Activated B cell treated with CpG ODN at 0.5 μM for 24 hours (primary cell): Measurements from ENCODE around the gene CMTM4. TPM values are rescaled to one million over a fixed set of nuclear protein-coding genes. Genes with fewer than 3 reads are reported as not detected.

Experiments
- ATAC-seq: fragments of 200-7000 bp; cut with Tn5 transposase; one replicate; pipeline ENCODE4 v1.10.0; 2021; ENCODE audit warnings: low read depth, mild to moderate bottlenecking, moderate library complexity
- CTCF ChIA-PET: fragments of 350-600 bp; sonication (Branson Sonifier 250); formaldehyde crosslinking; loops from one replicate; lab custom pipeline; 2021; ENCODE audit warnings: antibody characterized with exemption; lab: Charles Lee
- POLR2A ChIA-PET: fragments of 350-600 bp; sonication (Branson Sonifier 250); formaldehyde crosslinking; loops from one replicate; lab custom pipeline; 2021; ENCODE audit warnings: antibody characterized with exemption; lab: Charles Lee
- DNase-seq: peaks from one replicate; pipeline ENCODE4 v3.0.0; 2022
- H3K27ac Mint-ChIP-seq: one replicate; pipeline ENCODE4 v1.8.0; 2020; ENCODE audit warnings: mixed read lengths
- H3K27me3 Mint-ChIP-seq: one replicate; pipeline ENCODE4 v1.8.0; 2021; ENCODE audit warnings: mixed read lengths
- H3K36me3 Mint-ChIP-seq: one replicate; pipeline ENCODE4 v1.8.0; 2021; ENCODE audit warnings: low read depth, mixed read lengths
- H3K4me1 Mint-ChIP-seq: one replicate; pipeline ENCODE4 v1.8.0; 2021; ENCODE audit warnings: mixed read lengths
- H3K4me3 Mint-ChIP-seq: one replicate; pipeline ENCODE4 v1.8.0; 2020; ENCODE audit warnings: mild to moderate bottlenecking, mixed read lengths
- H3K9me3 Mint-ChIP-seq: one replicate; pipeline ENCODE4 v1.8.0; 2020; ENCODE audit warnings: mixed read lengths
- CTCF ChIP-seq: fragments of 200-600 bp; IDR thresholded peaks from one replicate; pipeline ENCODE4 v1.8.0; 2022; ENCODE audit warnings: antibody characterized with exemption, mild to moderate bottlenecking
- intact Hi-C: fragments of 100-400 bp; cut with micrococcal nuclease; formaldehyde crosslinking; loops from one replicate; pipeline ENCODE4 v1.15.1; 2024
- total RNA-seq: library from RNA; stranded (reverse); gene quantifications from 2 replicates; pipeline ENCODE4 v1.2.3, GENCODE V29; 2022

Gene CMTM4
- total RNA-seq, 1 donor from 2014 or later = 0.38 TPM

GRCh38 chr16:66603537-66604375, 92.8 kb downstream of the CMTM4 start:
- POLR2A ChIA-PET = interaction anchor here (0.6 to 2.2 kb wide), 7 partner anchors 9 to 82 kb away, joined by 3 to 19 read pairs (median 3); partner anchors contain the start of genes CKLF and TK2
- peaks cover 40% of the 10 kb centered on the region for H3K4me1 Mint-ChIP-seq
- peaks cover 5% of the 10 kb centered on the region for H3K9me3 Mint-ChIP-seq

GRCh38 chr16:66601471-66601870, 95.1 kb downstream of the CMTM4 start:
- Mint-ChIP-seq H3K27ac (no peak overlapping the region), H3K4me3 (no peak overlapping the region), H3K36me3 (no peaks in the 10 kb centered on the region), H3K9me3 (peaks cover 5% of the 10 kb centered on the region), H3K27me3 (peaks cover 30% of the 10 kb centered on the region), H3K4me1 (peaks cover 23% of the 10 kb centered on the region)
- no peak for TF ChIP-seq CTCF
- no peak for ATAC-seq
- intact Hi-C loops = loop anchor here (10.0 kb wide), 1 partner anchor 123 kb away; no protein-coding TSS in a partner anchor
- POLR2A ChIA-PET = interaction anchor here (1.0 kb wide), 1 partner anchor 49 kb away, joined by 6 read pairs; the partner anchor contains the start of gene CKLF
- CTCF ChIA-PET = no interaction called here
- no peak for DNase-seq

More at GRCh38 chr16:66603537-66604375, 92.8 kb downstream of the CMTM4 start:
- peak; percentile 29 for ATAC-seq
- no peak for TF ChIP-seq CTCF
- Mint-ChIP-seq H3K27me3 (peaks cover 23% of the 10 kb centered on the region), H3K27ac (peak overlapping the region; percentile 7), H3K36me3 (no peaks in the 10 kb centered on the region), H3K4me3 (peak overlapping the region; percentile 84)
- CTCF ChIA-PET = interaction anchor here (0.7 kb wide), 2 partner anchors 41 to 92 kb away, joined by 3 to 6 read pairs; no protein-coding TSS in a partner anchor
- intact Hi-C loops = loop anchor here (1.0 to 10.0 kb wide), 9 partner anchors 13 to 197 kb away; partner anchors contain the start of gene DYNC1LI2
- peak; percentile 41 for DNase-seq

- ChIA-PET CTCF (no interaction called here), POLR2A (interaction anchor here (0.7 to 1.0 kb wide), 2 partner anchors 14 to 48 kb away, joined by 3 to 6 read pairs; partner anchors contain the start of gene CKLF)
- Mint-ChIP-seq H3K9me3 (peaks cover 5% of the 10 kb centered on the region), H3K4me3 (no peak overlapping the region), H3K27ac (no peak overlapping the region), H3K27me3 (peaks cover 25% of the 10 kb centered on the region), H3K4me1 (peaks cover 13% of the 10 kb centered on the region), H3K36me3 (no peaks in the 10 kb centered on the region)
- no peak for TF ChIP-seq CTCF
- intact Hi-C loops = loop anchor here (10.0 kb wide), 1 partner anchor 124 kb away; no protein-coding TSS in a partner anchor
- DNase-seq (no peak), ATAC-seq (no peak)
These were observed 96.1 kb downstream of the CMTM4 start for GRCh38 chr16:66600477-66600876.

- CTCF ChIA-PET = no interaction called here
- POLR2A ChIA-PET = no interaction called here
- H3K4me1 Mint-ChIP-seq = peaks cover 17% of the 10 kb centered on the region
- DNase-seq = no peak
- no peak overlapping the region for H3K27ac Mint-ChIP-seq
- TF ChIP-seq CTCF = no peak
- no peak overlapping the region for H3K4me3 Mint-ChIP-seq
- no peak for ATAC-seq
- peaks cover 5% of the 10 kb centered on the region for H3K9me3 Mint-ChIP-seq
- H3K36me3 Mint-ChIP-seq = no peaks in the 10 kb centered on the region
- peaks cover 25% of the 10 kb centered on the region for H3K27me3 Mint-ChIP-seq
- intact Hi-C loops = loop anchor here (10.0 kb wide), 1 partner anchor 125 kb away; no protein-coding TSS in a partner anchor
These were observed 96.8 kb downstream of the CMTM4 start for GRCh38 chr16:66599726-66600125.

- no peak overlapping the region for H3K4me3 Mint-ChIP-seq
- no peaks in the 10 kb centered on the region for H3K36me3 Mint-ChIP-seq
- TF ChIP-seq CTCF = no peak
- ChIA-PET CTCF (no interaction called here), POLR2A (no interaction called here)
- ATAC-seq = no peak
- intact Hi-C loops = no loop called here
- peaks cover 9% of the 10 kb centered on the region for H3K9me3 Mint-ChIP-seq
- no peak for DNase-seq
- H3K27me3 Mint-ChIP-seq = peaks cover 21% of the 10 kb centered on the region
- H3K27ac Mint-ChIP-seq = no peak overlapping the region
- H3K4me1 Mint-ChIP-seq = peaks cover 15% of the 10 kb centered on the region
These were observed 98.4 kb downstream of the CMTM4 start for GRCh38 chr16:66598111-66598510.
